GM19099 (cell line): ENCODE measurements around the gene NSD1.

Source experiments
- POLR2A ChIP-seq: IDR thresholded peaks from 3 replicates; pipeline ENCODE4 v1.6.1; 2011; ENCODE audit warnings: low read depth; ENCODE audit not compliant: insufficient read length; ENCODE audit errors: extremely low read depth

The NSD1 gene

GRCh38 chr5:177131019-177131320, 2.6 kb upstream of the NSD1 start:
- no peak for TF ChIP-seq POLR2A

- TF ChIP-seq POLR2A: no peak
Observed at GRCh38 chr5:177131352-177132135, 2.0 kb upstream of the NSD1 start.

GRCh38 chr5:177132136-177133095, 1.2 kb upstream of the NSD1 start:
- TF ChIP-seq POLR2A: no peak

GRCh38 chr5:177133853-177134696, 502 bp downstream of the NSD1 start:
- TF ChIP-seq POLR2A: peak; percentile 43

GRCh38 chr5:177134697-177135225, 1.2 kb downstream of the NSD1 start:
- TF ChIP-seq POLR2A: no peak

GRCh38 chr5:177140312-177140711, 6.7 kb downstream of the NSD1 start:
- no peak for TF ChIP-seq POLR2A

GRCh38 chr5:177141496-177141895, 7.9 kb downstream of the NSD1 start:
- TF ChIP-seq POLR2A: no peak

GRCh38 chr5:177142098-177142611, 8.6 kb downstream of the NSD1 start:
- no peak for TF ChIP-seq POLR2A

GRCh38 chr5:177142778-177143177, 9.2 kb downstream of the NSD1 start:
- no peak for TF ChIP-seq POLR2A

- TF ChIP-seq POLR2A: no peak
Observed at GRCh38 chr5:177146891-177147638, 13.5 kb downstream of the NSD1 start.

- no peak for TF ChIP-seq POLR2A
Observed at GRCh38 chr5:177154003-177154643, 20.6 kb downstream of the NSD1 start.

GRCh38 chr5:177162379-177162778, 28.8 kb downstream of the NSD1 start:
- no peak for TF ChIP-seq POLR2A

- no peak for TF ChIP-seq POLR2A
Observed at GRCh38 chr5:177163500-177163899, 29.9 kb downstream of the NSD1 start.

- TF ChIP-seq POLR2A: no peak
Observed at GRCh38 chr5:177169271-177169670, 35.7 kb downstream of the NSD1 start.

- no peak for TF ChIP-seq POLR2A
Observed at GRCh38 chr5:177171961-177172360, 38.4 kb downstream of the NSD1 start.
